Measurements from ENCODE around the gene LRRC1. TPM values are rescaled to one million over a fixed set of nuclear protein-coding genes. Genes with fewer than 3 reads are reported as not detected.
"Not testable (repeated sequence)": the region's sequence is repeated elsewhere in the genome, so short reads cannot be mapped to it uniquely, and the experiment has no call there.

Gene LRRC1
- 10 to 100 TPM in 2 of 5 donors, 1 to 10 TPM in 3; 8.4 to 11.0 (median 9.4) TPM for polyA plus RNA-seq (ENCODE audit: insufficient read depth in 1 of 5, insufficient read length in 5 of 5, low replicate concordance in 1 of 5)
- long read RNA-seq, donor 1, partial matches to known transcripts: 7 of 11 reads
- long read RNA-seq, donor 1, other reads (novel, unspliced or antisense): 0 of 11 reads
- long read RNA-seq, donor 2, partial matches to known transcripts: 0 of 2 reads
- long read RNA-seq, donor 2, other reads (novel, unspliced or antisense): 0 of 2 reads
- long read RNA-seq, donor 3: 0 reads
- long read RNA-seq, donor 4: 0 reads
- long read RNA-seq, donor 5, partial matches to known transcripts: 0 of 2 reads
- long read RNA-seq, donor 5, other reads (novel, unspliced or antisense): 0 of 2 reads
- long read RNA-seq, donor 6, partial matches to known transcripts: 16 of 16 reads
- long read RNA-seq, donor 6, other reads (novel, unspliced or antisense): 0 of 16 reads
- long read RNA-seq, donor 7, partial matches to known transcripts: 0 of 1 reads
- long read RNA-seq, donor 7, other reads (novel, unspliced or antisense): 0 of 1 reads
- long read RNA-seq, donor 8, partial matches to known transcripts: 0 of 2 reads
- long read RNA-seq, donor 8, other reads (novel, unspliced or antisense): 0 of 2 reads

GRCh38 chr6:53794720-53795339, at the start of gene LRRC1:
LRRC1 (plus strand) TSS chr6:53795005; CDS start chr6:53795257, 252 bp downstream.
- DNase-seq: peak; percentile 94 to 95

- no peak for DNase-seq
Observed at GRCh38 chr6:53746442-53747103, 48.2 kb upstream of the LRRC1 start.

- DNase-seq: no peak
Observed at GRCh38 chr6:53750052-53750650, 44.7 kb upstream of the LRRC1 start.

- DNase-seq: no peak
Observed at GRCh38 chr6:53751417-53751816, 43.4 kb upstream of the LRRC1 start.

GRCh38 chr6:53752440-53752839, 42.4 kb upstream of the LRRC1 start:
- no peak for DNase-seq

GRCh38 chr6:53752856-53753255, 41.9 kb upstream of the LRRC1 start:
- DNase-seq: no peak

GRCh38 chr6:53754330-53754729, 40.5 kb upstream of the LRRC1 start:
- no peak for DNase-seq

GRCh38 chr6:53756396-53756795, 38.4 kb upstream of the LRRC1 start:
- no peak for DNase-seq

GRCh38 chr6:53758496-53758895, 36.3 kb upstream of the LRRC1 start:
- no peak for DNase-seq

GRCh38 chr6:53761036-53761435, 33.8 kb upstream of the LRRC1 start:
- DNase-seq: no peak

- no peak for DNase-seq
Observed at GRCh38 chr6:53765270-53765669, 29.5 kb upstream of the LRRC1 start.

GRCh38 chr6:53766930-53767329, 27.9 kb upstream of the LRRC1 start:
- no peak for DNase-seq

- DNase-seq: no peak
Observed at GRCh38 chr6:53767941-53768340, 26.9 kb upstream of the LRRC1 start.

- DNase-seq: no peak
Observed at GRCh38 chr6:53768636-53769035, 26.2 kb upstream of the LRRC1 start.

GRCh38 chr6:53770780-53771249, 24.0 kb upstream of the LRRC1 start:
- no peak for DNase-seq

GRCh38 chr6:53771785-53772624, 22.8 kb upstream of the LRRC1 start:
- no peak for DNase-seq

GRCh38 chr6:53773044-53773696, 21.6 kb upstream of the LRRC1 start:
- no peak for DNase-seq

GRCh38 chr6:53776152-53776551, 18.7 kb upstream of the LRRC1 start:
- not testable (repeated sequence) for DNase-seq

- DNase-seq: not testable (repeated sequence)
Observed at GRCh38 chr6:53784991-53785390, 9.8 kb upstream of the LRRC1 start.

- no peak for DNase-seq
Observed at GRCh38 chr6:53786832-53787231, 8.0 kb upstream of the LRRC1 start.
